ENCODE data around the gene AMPD3.

The AMPD3 gene

DNA sequence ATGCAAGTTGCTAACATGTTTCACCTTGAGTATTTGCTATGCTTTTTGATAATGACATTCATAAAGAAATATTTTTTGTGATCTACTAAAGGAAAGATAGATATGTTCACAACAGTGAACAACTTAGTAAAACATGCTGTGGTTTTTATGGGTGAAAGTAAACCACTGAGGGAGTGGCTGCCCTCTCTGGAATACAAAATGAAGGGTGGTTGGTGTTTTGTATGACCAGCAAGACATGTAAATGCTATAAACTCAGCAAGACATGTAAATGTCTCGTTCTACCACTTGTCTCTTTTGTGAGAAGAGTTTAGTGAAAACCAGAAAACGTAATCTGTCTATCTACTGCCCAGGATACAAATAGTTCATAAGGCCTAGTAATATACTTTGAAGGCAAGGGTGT, 7.6 kb upstream of the AMPD3 start:
- TF ChIP-seq, protein P1, sequence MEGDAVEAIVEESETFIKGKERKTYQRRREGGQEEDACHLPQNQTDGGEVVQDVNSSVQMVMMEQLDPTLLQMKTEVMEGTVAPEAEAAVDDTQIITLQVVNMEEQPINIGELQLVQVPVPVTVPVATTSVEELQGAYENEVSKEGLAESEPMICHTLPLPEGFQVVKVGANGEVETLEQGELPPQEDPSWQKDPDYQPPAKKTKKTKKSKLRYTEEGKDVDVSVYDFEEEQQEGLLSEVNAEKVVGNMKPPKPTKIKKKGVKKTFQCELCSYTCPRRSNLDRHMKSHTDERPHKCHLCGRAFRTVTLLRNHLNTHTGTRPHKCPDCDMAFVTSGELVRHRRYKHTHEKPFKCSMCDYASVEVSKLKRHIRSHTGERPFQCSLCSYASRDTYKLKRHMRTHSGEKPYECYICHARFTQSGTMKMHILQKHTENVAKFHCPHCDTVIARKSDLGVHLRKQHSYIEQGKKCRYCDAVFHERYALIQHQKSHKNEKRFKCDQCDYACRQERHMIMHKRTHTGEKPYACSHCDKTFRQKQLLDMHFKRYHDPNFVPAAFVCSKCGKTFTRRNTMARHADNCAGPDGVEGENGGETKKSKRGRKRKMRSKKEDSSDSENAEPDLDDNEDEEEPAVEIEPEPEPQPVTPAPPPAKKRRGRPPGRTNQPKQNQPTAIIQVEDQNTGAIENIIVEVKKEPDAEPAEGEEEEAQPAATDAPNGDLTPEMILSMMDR (IDR thresholded peaks at IDR 0.05; ENCODE audit: low read depth, low read length) = no peak
- Histone ChIP-seq H3K27me3 (no peaks in the 10 kb centered on the region), H3K4me1 (no peaks in the 10 kb centered on the region), H3K9me3 (no peaks in the 10 kb centered on the region), H3K36me3 (no peaks in the 10 kb centered on the region), H3K4me3 (ENCODE audit: low read depth, low read length) (no peak overlapping the region)
- DNase-seq = no peak

DNA sequence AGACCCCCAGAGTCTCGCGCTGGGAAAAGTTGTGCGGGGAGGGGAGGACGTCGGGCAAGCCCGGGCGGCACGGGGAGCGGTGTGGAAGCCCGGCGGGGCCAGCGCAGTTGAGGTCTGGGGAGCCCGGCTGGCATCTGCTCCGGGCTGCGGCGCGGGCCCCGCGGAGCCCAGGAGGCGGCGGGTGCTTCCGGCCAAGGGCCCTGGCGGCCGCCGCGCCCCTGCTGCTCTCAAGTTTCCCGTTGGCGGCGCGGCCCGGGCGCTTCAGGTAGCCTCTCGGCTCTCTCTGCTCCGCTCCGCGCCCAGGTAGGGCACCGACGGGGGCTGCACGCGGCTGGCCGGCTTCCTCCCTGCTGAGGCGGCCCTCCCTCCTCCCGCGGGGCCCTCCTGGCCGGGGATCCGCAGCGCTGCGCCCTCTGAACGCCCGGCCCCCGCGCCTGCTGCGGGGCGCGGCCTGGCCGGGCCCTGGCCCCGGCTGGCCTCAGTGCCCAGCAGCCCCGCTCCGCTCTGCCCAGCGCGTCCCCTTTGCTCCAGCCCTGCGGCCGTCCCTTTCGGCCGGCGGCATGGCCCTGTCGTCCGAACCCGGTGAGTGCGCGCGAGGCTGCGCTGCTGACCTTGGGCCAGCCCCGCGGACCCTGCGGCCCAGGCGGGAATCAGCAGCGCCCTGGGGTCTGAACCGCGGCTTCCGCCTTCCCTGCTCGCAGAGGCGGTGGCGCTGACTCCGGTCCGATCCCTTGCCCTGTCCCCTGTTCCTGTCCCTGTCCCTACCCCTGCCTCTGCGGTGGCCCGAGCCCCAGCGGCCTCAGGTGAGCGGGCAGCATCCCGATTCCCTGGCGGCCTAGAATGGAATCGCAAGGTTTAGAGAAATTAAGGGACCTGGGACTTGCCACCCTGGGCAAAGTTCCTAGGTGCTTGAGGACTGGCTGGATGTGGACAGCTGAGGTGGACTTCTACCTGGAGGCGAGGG, 4.3 kb upstream of the AMPD3 start:
- Histone ChIP-seq H3K4me3 (ENCODE audit: low read depth, low read length) (no peak overlapping the region), H3K36me3 (no peaks in the 10 kb centered on the region), H3K4me1 (peaks cover 4% of the 10 kb centered on the region; the same call in 1 of the 2 replicates), H3K27me3 (no peaks in the 10 kb centered on the region), H3K9me3 (no peaks in the 10 kb centered on the region)
- TF ChIP-seq, protein P1 (IDR thresholded peaks at IDR 0.05; ENCODE audit: low read depth, low read length) = no peak
- DNase-seq = no peak

DNA sequence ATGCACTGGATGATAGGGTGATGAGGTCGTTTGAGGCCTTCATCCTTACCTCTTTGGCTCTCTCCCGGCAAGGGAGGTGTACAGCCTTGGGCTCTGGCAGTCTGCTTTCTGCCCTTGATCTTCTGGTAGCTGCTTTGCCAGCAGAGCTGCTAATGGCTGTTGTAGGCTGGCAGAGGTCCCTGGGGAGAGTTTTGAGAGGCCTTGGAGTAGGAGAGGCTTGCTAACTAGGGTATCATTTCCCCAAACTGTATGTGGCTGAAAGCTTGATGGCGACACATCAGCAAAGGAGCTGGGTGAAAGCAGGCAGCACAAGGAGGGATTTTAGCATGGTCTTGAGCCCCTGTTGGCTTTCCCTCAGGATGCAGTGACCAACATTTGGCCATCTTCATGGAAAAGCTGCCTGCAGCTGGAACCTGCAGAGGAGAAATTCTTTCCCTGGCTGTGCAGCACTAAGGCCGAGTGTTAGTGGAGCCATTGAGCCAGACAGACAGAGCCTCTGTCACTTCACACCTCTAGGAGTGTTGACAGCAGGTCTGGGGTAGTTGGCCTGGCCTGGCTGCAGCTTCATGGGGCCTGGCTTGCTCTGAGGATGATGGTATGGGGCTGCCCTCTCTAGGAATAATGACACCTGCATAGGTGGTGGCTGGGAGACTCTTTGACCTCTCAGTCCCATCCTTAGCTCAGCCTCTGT, 3.5 kb upstream of the AMPD3 start:
- DNase-seq = no peak

DNA sequence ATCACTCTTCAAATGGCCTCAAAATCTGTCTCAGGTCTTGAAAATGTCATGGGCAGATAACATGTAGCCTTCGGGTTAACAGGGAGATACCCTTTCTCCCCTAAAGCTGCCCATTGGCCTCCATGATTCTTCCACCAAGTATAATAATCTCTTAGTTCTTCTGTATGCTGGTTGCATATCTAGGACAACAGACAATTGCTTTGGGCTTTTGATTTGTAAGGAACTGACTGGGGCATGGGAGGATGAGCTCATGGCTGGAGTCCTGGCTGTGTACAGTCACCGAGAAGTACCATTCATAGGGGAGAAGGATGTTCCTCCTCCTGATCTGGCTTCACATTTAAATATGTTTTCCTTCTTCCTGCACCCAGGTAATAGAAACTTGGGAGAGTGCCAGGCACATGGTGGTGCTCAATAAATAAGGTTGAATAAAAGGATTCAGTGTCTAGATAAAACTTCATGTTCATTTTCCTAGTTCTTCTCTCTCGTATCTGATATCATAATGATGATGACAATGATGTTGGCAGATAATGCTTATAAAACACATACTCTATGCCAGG, 2.8 kb upstream of the AMPD3 start:
- TF ChIP-seq, protein P1 (IDR thresholded peaks at IDR 0.05; ENCODE audit: low read depth, low read length) = no peak
- Histone ChIP-seq H3K27me3 (no peaks in the 10 kb centered on the region), H3K36me3 (no peaks in the 10 kb centered on the region), H3K9me3 (no peaks in the 10 kb centered on the region), H3K4me3 (ENCODE audit: low read depth, low read length) (no peak overlapping the region), H3K4me1 (peaks cover 4% of the 10 kb centered on the region; the same call in 1 of the 2 replicates)
- no peak for DNase-seq

More for the DNA sequence above, 3.5 kb upstream of the AMPD3 start:
- TF ChIP-seq, protein P1 (IDR thresholded peaks at IDR 0.05; ENCODE audit: low read depth, low read length) = no peak
- no peak overlapping the region for H3K4me3 ChIP-seq (ENCODE audit: low read depth, low read length)
- peaks cover 4% of the 10 kb centered on the region; the same call in 1 of the 2 replicates for H3K4me1 ChIP-seq
- H3K27me3 ChIP-seq = no peaks in the 10 kb centered on the region
- no peaks in the 10 kb centered on the region for H3K36me3 ChIP-seq
- H3K9me3 ChIP-seq = no peaks in the 10 kb centered on the region

DNA sequence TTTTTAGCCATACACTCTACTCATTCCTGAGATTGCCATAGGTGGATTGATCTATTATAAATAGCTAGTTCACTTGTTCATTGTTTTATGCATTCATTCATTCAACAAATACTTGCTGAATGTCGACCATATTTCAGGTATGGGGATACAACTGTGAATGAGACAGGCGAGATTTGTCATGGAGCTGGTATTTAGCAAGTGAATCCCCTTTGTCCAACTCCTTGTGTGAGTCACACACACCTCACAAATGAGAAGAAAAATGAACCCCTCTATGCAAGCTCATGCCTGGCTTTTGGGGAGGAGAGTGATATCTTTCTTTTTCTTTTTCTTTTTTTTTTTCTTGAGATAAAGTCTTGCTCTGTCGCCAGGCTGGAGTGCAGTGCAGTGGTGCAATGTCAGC, 1.8 kb upstream of the AMPD3 start:
- H3K4me3 ChIP-seq (ENCODE audit: low read depth, low read length) = no peak overlapping the region
- H3K4me1 ChIP-seq = peaks cover 4% of the 10 kb centered on the region; the same call in 1 of the 2 replicates
- no peaks in the 10 kb centered on the region for H3K27me3 ChIP-seq
- TF ChIP-seq, protein P1 (IDR thresholded peaks at IDR 0.05; ENCODE audit: low read depth, low read length) = no peak
- no peaks in the 10 kb centered on the region for H3K9me3 ChIP-seq
- no peaks in the 10 kb centered on the region for H3K36me3 ChIP-seq
- DNase-seq = no peak

All from BE2C (cell line).